IMR-90 (cell line): ENCODE measurements around the gene ZDHHC14. TPM values are rescaled to one million over a fixed set of nuclear protein-coding genes. Genes with fewer than 3 reads are reported as not detected.
A peak's percentile ranks its signal among the peaks of the same experiment; 100 is the strongest.

ENCODE experiments used
- ATAC-seq: fragments of 200-7000 bp; cut with Tn5 transposase; 2 replicates; pipeline ENCODE4 v1.9.1; 2020; ENCODE audit warnings: low read depth, mild to moderate bottlenecking, moderate library complexity
- BruUV-seq: library from RNA; stranded (reverse); fragments of 400-500 nt; replicated peaks from 2 replicates; lab custom pipeline; 2021; lab: Mats Ljungman, UMichigan
- CTCF ChIA-PET: fragments of 300-600 bp; formaldehyde crosslinking; extraction: SDS; loops from one replicate; lab custom pipeline; 2021; ENCODE audit warnings: antibody characterized with exemption; lab: Yijun Ruan, JAX
- POLR2A ChIA-PET: fragments of 300-600 bp; sonication (Branson Sonifier 250); formaldehyde crosslinking; loops from one replicate; lab custom pipeline; 2022; ENCODE audit warnings: antibody characterized with exemption; ENCODE audit not compliant: unreplicated experiment; lab: Charles Lee
- DNase-seq: peaks from one replicate; pipeline ENCODE4 v3.0.0; 2013
- H2AFZ ChIP-seq: replicated peaks from 2 replicates; pipeline ENCODE3; 2013; ENCODE audit warnings: low read length, mild to moderate bottlenecking; ENCODE audit not compliant: poor library complexity
- H2AK5ac ChIP-seq: 2 replicates; pipeline ENCODE4 v1.6.1; 2013; ENCODE audit warnings: low read depth, low read length, inconsistent platforms
- H2AK9ac ChIP-seq: replicated peaks from 2 replicates; pipeline ENCODE3; 2013; ENCODE audit warnings: mild to moderate bottlenecking, low read depth, low read length, moderate library complexity; ENCODE audit not compliant: poor library complexity
- H2BK120ac ChIP-seq: 2 replicates; pipeline ENCODE4 v1.6.1; 2013; ENCODE audit warnings: low read depth, low read length, inconsistent platforms
- H2BK15ac ChIP-seq: 3 replicates; pipeline ENCODE4 v1.6.1; 2013; ENCODE audit warnings: low read depth, low read length, inconsistent platforms
- H2BK20ac ChIP-seq: 2 replicates; pipeline ENCODE4 v1.6.1; 2013; ENCODE audit warnings: low read depth, mild to moderate bottlenecking, inconsistent platforms, low read length, moderate library complexity
- H2BK5ac ChIP-seq: 2 replicates; pipeline ENCODE4 v1.6.1; 2013; ENCODE audit warnings: mild to moderate bottlenecking, low read depth, low read length, inconsistent platforms; ENCODE audit not compliant: poor library complexity, severe bottlenecking
- H3K14ac ChIP-seq: replicated peaks from 2 replicates; pipeline ENCODE4 v1.6.1; 2013; ENCODE audit warnings: low read depth, low read length, inconsistent platforms
- H3K18ac ChIP-seq: 2 replicates; pipeline ENCODE4 v1.6.1; 2013; ENCODE audit warnings: low read depth, low read length, control low read depth
- H3K23ac ChIP-seq: 2 replicates; pipeline ENCODE4 v1.6.1; 2013; ENCODE audit warnings: low read depth, low read length, inconsistent platforms
- H3K27ac ChIP-seq: 2 replicates; pipeline ENCODE4 v1.5.1; 2013; ENCODE audit warnings: mild to moderate bottlenecking, control low read depth, low read length; ENCODE audit not compliant: insufficient read depth
- H3K27me3 ChIP-seq: 2 replicates; pipeline ENCODE4 v1.6.1; 2013; ENCODE audit warnings: low read length; ENCODE audit not compliant: control insufficient read depth, insufficient read depth
- H3K36me3 ChIP-seq: 2 replicates; pipeline ENCODE4 v1.6.1; 2013; ENCODE audit warnings: low read length, mixed read lengths; ENCODE audit not compliant: control insufficient read depth, insufficient read depth
- H3K4ac ChIP-seq: 2 replicates; pipeline ENCODE4 v1.6.1; 2013; ENCODE audit warnings: low read depth, low read length, inconsistent platforms
- H3K4me1 ChIP-seq: 2 replicates; pipeline ENCODE4 v1.6.1; 2013; ENCODE audit warnings: low read length, mixed read lengths; ENCODE audit not compliant: control insufficient read depth, insufficient read depth
- H3K4me2 ChIP-seq: 2 replicates; pipeline ENCODE4 v1.6.1; 2013; ENCODE audit warnings: low read depth, mild to moderate bottlenecking, control low read depth, low read length, moderate library complexity
- H3K4me3 ChIP-seq: 2 replicates; pipeline ENCODE4 v1.5.1; 2013; ENCODE audit warnings: low read depth, mild to moderate bottlenecking, control low read depth, low read length, moderate library complexity; ENCODE audit not compliant: insufficient read depth
- H3K56ac ChIP-seq: 2 replicates; pipeline ENCODE4 v1.6.1; 2013; ENCODE audit warnings: low read length, inconsistent platforms; ENCODE audit not compliant: insufficient read depth; ENCODE audit errors: extremely low read depth
- H3K79me1 ChIP-seq, 2 experiments: 2 replicates each; pipeline ENCODE4 v1.6.1; 2013; ENCODE audit warnings: low read length in 2 of 2, inconsistent platforms in 1 of 2, low read depth in 1 of 2
- H3K9ac ChIP-seq: 2 replicates; pipeline ENCODE4 v1.6.1; 2013; ENCODE audit warnings: low read depth, low read length, control low read depth
- H3K9me1 ChIP-seq: 2 replicates; pipeline ENCODE4 v1.6.1; 2013; ENCODE audit warnings: low read length, inconsistent platforms; ENCODE audit not compliant: insufficient read depth
- H3K9me3 ChIP-seq: 2 replicates; pipeline ENCODE4 v1.6.1; 2013; ENCODE audit warnings: low read length; ENCODE audit not compliant: control insufficient read depth, insufficient read depth
- H4K20me1 ChIP-seq: 2 replicates; pipeline ENCODE4 v1.6.1; 2013; ENCODE audit warnings: low read length, inconsistent platforms; ENCODE audit not compliant: insufficient read depth
- H4K5ac ChIP-seq: 2 replicates; pipeline ENCODE4 v1.6.1; 2013; ENCODE audit warnings: mild to moderate bottlenecking, low read depth, low read length, control low read depth
- H4K8ac ChIP-seq, 2 experiments: 2 replicates each; pipeline ENCODE4 v1.6.1; 2013; ENCODE audit warnings: low read depth in 2 of 2, low read length in 2 of 2, control low read depth in 1 of 2, inconsistent platforms in 1 of 2
- H4K91ac ChIP-seq: 2 replicates; pipeline ENCODE4 v1.6.1; 2013; ENCODE audit warnings: low read depth, low read length, inconsistent platforms; ENCODE audit not compliant: insufficient read depth
- BHLHE40 ChIP-seq: fragments of 150-350 bp; IDR thresholded peaks from 2 replicates; pipeline ENCODE4 v1.6.1; 2016; ENCODE audit warnings: mild to moderate bottlenecking, low read depth, low read length
- CEBPB ChIP-seq: IDR thresholded peaks from 2 replicates; pipeline ENCODE4 v1.6.1; 2012; ENCODE audit warnings: low read depth, low read length, improper control_type of control experiment
- CHD1 ChIP-seq: IDR thresholded peaks from 2 replicates; pipeline ENCODE4 v1.6.1; 2012; ENCODE audit warnings: low read depth, low read length, improper control_type of control experiment
- CTCF ChIP-seq: conservative IDR thresholded peaks from 2 replicates; pipeline ENCODE4 v1.5.1; 2012; ENCODE audit warnings: mild to moderate bottlenecking, low read depth, low read length, improper control_type of control experiment
- ELK1 ChIP-seq: fragments of 150-350 bp; IDR thresholded peaks from 2 replicates; pipeline ENCODE4 v1.6.1; 2016; ENCODE audit warnings: low read depth, mild to moderate bottlenecking, low read length, moderate library complexity, borderline replicate concordance
- FOS ChIP-seq: fragments of 150-350 bp; IDR thresholded peaks from 2 replicates; pipeline ENCODE4 v1.6.1; 2016; ENCODE audit warnings: low read depth, low read length
- MAFK ChIP-seq: IDR thresholded peaks from 2 replicates; pipeline ENCODE4 v1.6.1; 2012; ENCODE audit warnings: low read depth, low read length, improper control_type of control experiment
- MAZ ChIP-seq: IDR thresholded peaks from 2 replicates; pipeline ENCODE4 v1.6.1; 2012; ENCODE audit warnings: low read depth, mild to moderate bottlenecking, low read length, improper control_type of control experiment, moderate library complexity, borderline replicate concordance
- MXI1 ChIP-seq: IDR thresholded peaks from 2 replicates; pipeline ENCODE4 v1.6.1; 2012; ENCODE audit warnings: low read depth, mild to moderate bottlenecking, low read length, moderate library complexity, borderline replicate concordance
- NFE2L2 ChIP-seq: fragments of 150-350 bp; IDR thresholded peaks from 2 replicates; pipeline ENCODE4 v1.6.1; 2016; ENCODE audit warnings: low read depth, mild to moderate bottlenecking, low read length
- POLR2A ChIP-seq: IDR thresholded peaks from 2 replicates; pipeline ENCODE4 v1.6.1; 2012; ENCODE audit warnings: mild to moderate bottlenecking, low read depth, low read length
- RAD21 ChIP-seq: IDR thresholded peaks from 2 replicates; pipeline ENCODE4 v1.6.1; 2012; ENCODE audit warnings: low read length, improper control_type of control experiment
- RCOR1 ChIP-seq: IDR thresholded peaks from 2 replicates; pipeline ENCODE4 v1.6.1; 2012; ENCODE audit warnings: mild to moderate bottlenecking, low read length, improper control_type of control experiment; ENCODE audit not compliant: insufficient replicate concordance
- RFX5 ChIP-seq: IDR thresholded peaks from 2 replicates; pipeline ENCODE4 v1.8.0; 2012; ENCODE audit warnings: low read depth, mild to moderate bottlenecking, low read length, moderate library complexity
- SMC3 ChIP-seq: fragments of 150-350 bp; IDR thresholded peaks from 2 replicates; pipeline ENCODE4 v1.6.1; 2016; ENCODE audit warnings: low read depth, mild to moderate bottlenecking, antibody characterized with exemption, low read length, moderate library complexity
- WGBS, 2 experiments: methylation state at CpG; one replicate each; pipeline versions ENCODE4 v1.1.5 to v1.1.7; 2013; ENCODE audit warnings: missing lambda C conversion rate in 2 of 2; ENCODE audit not compliant: insufficient read length in 1 of 2; ENCODE audit errors: extremely low coverage in 2 of 2; 5-methylcytosine and 5-hydroxymethylcytosine counted together
- dilution Hi-C: fragments of 300-500 bp; cut with HindIII; formaldehyde crosslinking; loops from one replicate; pipeline ENCODE4 v1.14.3; 2018; ENCODE audit warnings: low sequenced_read_pairs; ENCODE audit not compliant: unreplicated experiment
- in situ Hi-C: fragments of 300-500 bp; cut with MboI; formaldehyde crosslinking; loops from 3 replicates; pipeline ENCODE4 v1.14.3; 2019; ENCODE audit warnings: low sequenced_read_pairs, inconsistent platforms, mixed read lengths
- intact Hi-C: fragments of 100-400 bp; cut with micrococcal nuclease; formaldehyde crosslinking; loops from 2 replicates; pipeline ENCODE4 v1.10.0; 2022
- polyA plus RNA-seq, 3 experiments: library from polyadenylated mRNA; depleted of rRNA; stranded (reverse); fragments of >200 nt; gene quantifications; 2 replicates each; pipeline ENCODE4 v1.2.3, GENCODE V29; 2012; ENCODE audit warnings: low replicate concordance in 1 of 3
- total RNA-seq: library from RNA; depleted of rRNA; stranded (reverse); fragments of >200 nt; gene quantifications from 2 replicates; pipeline ENCODE4 v1.2.3, GENCODE V29; 2012
- TF ChIP-seq, protein P1 (sequence below): fragments of 150-350 bp; IDR thresholded peaks from 2 replicates; pipeline ENCODE4 v1.6.1; 2017; ENCODE audit warnings: mild to moderate bottlenecking, antibody characterized with exemption, low read length, low read depth

ZDHHC14 gene
- total and polyA plus RNA-seq, 2 of the 4 experiments (the other 2 are of a cell fraction) = 0.90 to 2.0 TPM

DNA sequence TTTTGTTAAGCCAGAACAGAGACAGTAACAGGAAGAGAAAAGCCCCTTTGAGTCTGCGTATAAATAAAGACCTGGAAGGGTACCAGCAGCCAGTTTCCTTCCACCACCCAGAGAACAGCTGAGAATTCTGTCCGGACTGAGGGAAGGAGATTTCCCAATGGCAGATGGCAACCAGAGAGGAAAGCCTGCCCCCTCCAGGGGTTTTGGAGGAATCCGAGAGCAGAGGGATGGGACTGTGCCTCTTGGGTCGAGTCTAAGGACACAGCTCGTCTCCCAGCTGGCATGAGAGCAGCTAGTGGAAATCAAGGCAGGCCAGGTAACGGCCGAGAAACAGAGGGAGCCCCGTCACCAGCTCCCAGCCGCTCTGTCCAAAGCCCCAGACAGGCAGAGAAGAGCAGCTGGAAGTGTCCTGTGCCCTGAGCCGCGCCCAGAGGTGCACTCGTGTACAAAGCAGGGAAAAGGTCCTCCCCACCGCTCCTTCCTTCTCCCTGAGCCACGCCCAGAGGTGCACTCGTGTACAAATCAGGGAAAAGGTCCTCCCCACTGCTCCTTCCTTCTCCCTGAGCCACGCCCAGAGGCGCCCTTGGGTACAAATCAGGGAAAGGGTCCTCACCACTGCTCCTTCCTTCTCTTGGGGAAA, 308.1 kb downstream of the ZDHHC14 start:
- H3K4me1 ChIP-seq = no peaks in the 10 kb centered on the region
- H4K5ac ChIP-seq = no peak overlapping the region
- no peak overlapping the region for H2AK9ac ChIP-seq
- ChIA-PET CTCF (interaction anchor here (1.0 to 1.3 kb wide), 2 partner anchors 67 to 367 kb away, joined by 3 to 4 read pairs; no protein-coding TSS in a partner anchor), POLR2A (no interaction called here)
- H2BK20ac ChIP-seq = no peak overlapping the region
- peak; percentile 82 for ATAC-seq
- peaks cover 30% of the 10 kb centered on the region for H3K27me3 ChIP-seq
- H2AK5ac ChIP-seq = no peak overlapping the region
- H3K14ac ChIP-seq = no peak overlapping the region
- H3K36me3 ChIP-seq = no peaks in the 10 kb centered on the region
- no peak overlapping the region for H3K4me3 ChIP-seq
- no peaks in the 10 kb centered on the region for H3K79me1 ChIP-seq
- in situ Hi-C loops (no loop called here), dilution Hi-C loops (no loop called here), intact Hi-C loops (no loop called here)
- no peak overlapping the region for H3K4me2 ChIP-seq
- WGBS, 2 experiments = 42% methylated on average over 5 of the region's 17 CpGs; no CpG with 5 or more reads in 1 of the 2 experiments
- no peak overlapping the region for H2BK5ac ChIP-seq
- no peak overlapping the region for H4K91ac ChIP-seq
- no peak overlapping the region for H3K27ac ChIP-seq
- H3K18ac ChIP-seq = no peak overlapping the region
- no peak overlapping the region for H2AFZ ChIP-seq
- peak; percentile 16 for DNase-seq
- H3K4ac ChIP-seq = no peak overlapping the region
- H3K9me1 ChIP-seq = no peaks in the 10 kb centered on the region
- H2BK15ac ChIP-seq = no peak overlapping the region
- TF ChIP-seq NFE2L2 (no peak), RAD21 (no peak), MAFK (no peak), SMC3 (no peak), CHD1 (no peak), RCOR1 (no peak), RFX5 (no peak), MAZ (no peak), POLR2A (no peak), FOS (no peak), CEBPB (no peak), BHLHE40 (no peak), MXI1 (no peak), CTCF (no peak; the same call in 1 of the 2 replicates), ELK1 (no peak)
- TF ChIP-seq, protein P1, sequence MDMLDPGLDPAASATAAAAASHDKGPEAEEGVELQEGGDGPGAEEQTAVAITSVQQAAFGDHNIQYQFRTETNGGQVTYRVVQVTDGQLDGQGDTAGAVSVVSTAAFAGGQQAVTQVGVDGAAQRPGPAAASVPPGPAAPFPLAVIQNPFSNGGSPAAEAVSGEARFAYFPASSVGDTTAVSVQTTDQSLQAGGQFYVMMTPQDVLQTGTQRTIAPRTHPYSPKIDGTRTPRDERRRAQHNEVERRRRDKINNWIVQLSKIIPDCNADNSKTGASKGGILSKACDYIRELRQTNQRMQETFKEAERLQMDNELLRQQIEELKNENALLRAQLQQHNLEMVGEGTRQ = no peak
- H4K20me1 ChIP-seq = no peaks in the 10 kb centered on the region
- H3K9ac ChIP-seq = no peak overlapping the region
- no peak overlapping the region for H3K23ac ChIP-seq
- H3K9me3 ChIP-seq = no peaks in the 10 kb centered on the region
- no peak overlapping the region for H4K8ac ChIP-seq
- no peak overlapping the region for H2BK120ac ChIP-seq
- no TSS peak for BruUV-seq
- no peak overlapping the region for H3K56ac ChIP-seq
